ENCODE results near the gene PHACTR1. TPM values are rescaled to one million over a fixed set of nuclear protein-coding genes. Genes with fewer than 3 reads are reported as not detected.

The PHACTR1 gene
- total RNA-seq, 4 donors from 2014 or later, result 2.6 to 11.2 (median 4.9) TPM

- TF ChIP-seq CTCF (IDR thresholded peaks at IDR 0.05; ENCODE audit: low read depth), result no peak
Observed at GRCh38 chr6:13328875-13329183, 612.3 kb downstream of the PHACTR1 start.

GRCh38 chr6:13331516-13332348 is 615.2 kb downstream of the PHACTR1 start:
- no peak for TF ChIP-seq CTCF (IDR thresholded peaks at IDR 0.05; ENCODE audit: low read depth)

GRCh38 chr6:13332349-13332706 is 615.8 kb downstream of the PHACTR1 start:
- no peak for TF ChIP-seq CTCF (IDR thresholded peaks at IDR 0.05; ENCODE audit: low read depth)

GRCh38 chr6:13334953-13335352 is 618.4 kb downstream of the PHACTR1 start:
- no peak for TF ChIP-seq CTCF (IDR thresholded peaks at IDR 0.05; ENCODE audit: low read depth)

- TF ChIP-seq CTCF (IDR thresholded peaks at IDR 0.05; ENCODE audit: low read depth), result no peak
Observed at GRCh38 chr6:13336553-13336952, 620.0 kb downstream of the PHACTR1 start.

- TF ChIP-seq CTCF (IDR thresholded peaks at IDR 0.05; ENCODE audit: low read depth), result no peak
Observed at GRCh38 chr6:13338038-13338437, 621.5 kb downstream of the PHACTR1 start.

Small RNA genes within 50 kb of the gene (small RNA-seq; reads per million reads assigned to genes)
- 0.97 reads per million for gene RNU1-11P

Measured in subcutaneous adipose tissue (tissue), 4 donors.